HG03460 (cell line): ENCODE measurements around the gene PMM1.

Experiments
- ATAC-seq: cut with Tn5 transposase; IDR thresholded peaks from one replicate; pipeline ENCODE4 v1.9.1; 2021; ENCODE audit not compliant: unreplicated experiment

Gene PMM1

DNA sequence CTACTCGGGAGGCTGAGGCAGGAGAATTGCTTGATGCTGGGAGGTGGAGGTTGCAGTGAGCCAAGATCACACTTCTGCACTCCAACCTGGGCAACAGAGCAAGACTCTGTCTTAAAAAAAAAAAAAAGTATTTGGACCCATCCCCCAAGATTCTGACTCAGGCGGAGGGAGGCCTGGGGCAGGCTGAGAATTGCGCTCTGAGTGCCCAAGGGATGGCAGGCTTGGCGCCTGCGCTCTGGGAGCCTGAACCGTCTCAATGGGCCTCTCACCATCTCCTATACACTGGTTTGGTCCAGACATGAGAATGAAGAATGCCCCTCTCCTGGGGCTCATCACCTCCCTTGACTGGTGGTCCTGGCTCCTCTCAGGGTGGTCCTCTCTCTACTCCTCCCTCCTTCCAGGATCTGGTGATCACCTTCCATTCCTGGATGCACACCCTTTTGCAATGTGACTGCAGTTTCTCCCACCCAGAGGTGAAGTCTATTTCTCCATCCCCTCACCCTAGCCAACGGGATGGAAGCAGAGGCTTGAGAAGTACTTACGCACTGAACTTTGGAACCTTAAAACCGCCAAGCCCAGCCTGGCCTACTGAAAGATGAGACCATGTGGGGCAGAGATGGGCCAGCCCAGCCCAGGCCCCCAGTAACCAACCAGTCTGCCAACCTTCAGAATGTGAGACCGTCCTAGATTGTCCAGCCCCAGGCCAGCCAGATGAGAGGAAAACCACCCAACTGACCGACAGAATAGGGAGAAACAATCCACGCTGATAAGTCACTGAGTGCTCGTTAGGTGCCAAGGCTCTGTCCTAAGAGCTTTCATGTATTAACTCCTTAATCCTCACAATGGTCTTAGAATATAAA is 50.3 kb downstream of the PMM1 start:
- ATAC-seq, result no peak

DNA sequence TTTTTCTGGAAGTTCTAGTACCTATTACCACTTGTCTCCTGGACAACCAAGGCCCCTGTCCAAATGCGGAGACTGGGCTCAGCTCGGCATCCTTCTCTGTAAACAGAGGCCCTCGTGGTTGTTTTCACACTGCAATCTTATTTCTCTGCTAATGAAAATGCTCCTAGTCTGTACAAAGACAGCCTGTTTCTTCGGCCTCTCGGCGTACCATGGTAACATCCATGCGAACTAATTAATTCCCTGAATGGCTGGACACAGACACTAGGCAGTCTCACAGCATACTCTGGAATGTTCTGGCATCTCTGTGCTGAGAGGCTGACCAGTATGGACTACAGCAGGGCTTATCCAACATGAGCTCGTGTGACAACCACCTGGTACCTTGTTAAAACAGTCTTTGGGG is 51.1 kb downstream of the PMM1 start:
- no peak for ATAC-seq

DNA sequence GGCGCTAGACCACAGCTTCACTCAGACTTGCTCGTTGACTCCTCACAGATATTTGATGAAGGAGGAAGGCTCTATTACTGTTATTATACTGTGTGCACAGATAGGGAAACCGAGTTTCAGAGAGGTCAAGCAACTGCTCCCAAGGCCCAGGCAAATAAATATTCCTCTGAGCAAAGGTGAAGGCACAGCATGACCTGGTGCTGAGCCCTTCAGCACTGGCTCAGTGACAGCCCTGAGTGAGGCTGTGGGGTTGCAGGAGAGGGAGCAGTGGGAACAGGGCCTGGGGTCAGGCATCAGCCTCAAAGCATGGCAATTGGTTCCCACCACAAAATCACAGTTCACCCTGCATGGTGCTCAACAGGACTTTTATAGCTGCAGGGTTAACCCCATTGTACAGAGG is 52.4 kb downstream of the PMM1 start:
- no peak for ATAC-seq

DNA sequence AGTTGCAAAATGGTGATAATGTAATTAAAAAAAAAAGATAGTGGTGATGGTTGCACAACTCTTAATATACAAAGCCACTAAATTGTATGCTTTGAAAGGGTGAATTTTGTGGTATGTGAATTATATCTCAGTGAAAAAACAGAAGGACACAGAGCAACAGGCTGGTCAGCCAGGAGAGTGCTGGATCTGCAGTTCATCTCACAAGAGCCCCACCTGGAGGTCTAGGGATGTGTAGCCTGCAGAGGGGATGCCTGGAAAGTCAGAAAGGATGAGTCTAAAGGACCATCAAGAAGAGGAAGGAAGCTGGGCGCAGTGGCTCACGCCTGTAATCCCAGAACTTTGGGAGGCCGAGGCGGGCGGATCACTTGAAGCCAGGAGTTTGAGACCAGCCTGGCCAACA is 54.4 kb downstream of the PMM1 start:
- ATAC-seq, result no peak

DNA sequence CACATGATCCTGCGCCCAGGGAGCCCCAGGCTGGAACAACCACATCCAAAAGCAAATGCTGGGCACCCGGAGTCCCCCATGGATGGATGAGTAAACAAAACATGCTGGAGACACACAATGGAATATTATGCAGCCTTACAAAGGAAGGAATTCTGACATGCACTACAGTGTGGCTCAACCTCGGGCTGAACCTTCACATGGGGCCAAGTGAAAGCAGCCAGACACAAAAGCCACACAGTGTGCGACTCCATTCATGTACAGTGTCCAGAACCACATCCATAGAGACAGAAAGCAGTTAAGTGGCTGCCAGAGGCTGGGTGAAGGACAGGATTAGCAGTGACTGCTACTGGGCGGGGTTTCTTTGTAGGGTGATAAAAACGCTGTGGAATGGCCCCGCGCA is 55.4 kb downstream of the PMM1 start:
- no peak for ATAC-seq

DNA sequence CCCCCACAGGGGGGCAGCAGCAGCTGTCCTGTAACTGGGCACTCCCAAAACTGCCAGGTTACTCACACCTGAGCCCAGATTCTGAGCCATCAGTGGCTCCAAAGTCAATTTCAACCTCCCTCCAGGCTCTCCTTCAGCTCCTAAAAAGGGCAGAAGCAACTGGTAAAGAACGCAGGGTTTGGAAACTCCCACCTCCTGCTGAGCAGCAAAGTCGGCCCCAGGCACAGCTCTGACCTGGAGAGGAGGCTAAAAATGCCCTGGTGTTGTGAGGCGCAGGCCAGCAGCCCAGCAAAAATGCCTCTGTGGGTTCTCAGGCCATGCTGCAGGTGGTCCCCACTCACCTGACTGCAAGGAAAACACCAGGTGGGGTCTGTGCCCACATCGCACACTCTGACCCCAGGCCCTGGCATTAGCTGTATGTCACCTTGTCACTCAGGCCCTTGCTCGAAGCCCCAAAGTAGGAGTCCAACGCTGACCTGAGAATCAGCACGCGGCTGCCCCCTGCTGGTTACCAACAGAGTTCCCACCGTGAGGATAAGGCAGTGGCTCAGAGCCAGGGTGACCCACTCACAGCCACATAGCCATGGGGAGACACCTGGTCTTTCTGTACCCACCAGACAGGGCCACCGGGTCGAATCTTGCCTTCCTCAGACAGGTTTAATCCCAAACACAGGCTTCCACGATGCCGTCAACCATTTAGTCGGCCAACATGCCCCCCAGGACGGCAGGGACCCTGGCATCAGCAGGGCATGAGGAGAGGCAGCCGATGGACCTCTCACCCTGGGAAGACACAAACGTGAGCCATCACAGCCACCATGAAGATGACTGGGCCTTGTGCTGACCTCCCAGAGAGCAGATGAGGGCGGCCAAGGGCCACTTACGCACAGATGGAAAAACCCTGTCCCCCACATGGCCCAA is 56.5 kb downstream of the PMM1 start:
- ATAC-seq, result no peak

DNA sequence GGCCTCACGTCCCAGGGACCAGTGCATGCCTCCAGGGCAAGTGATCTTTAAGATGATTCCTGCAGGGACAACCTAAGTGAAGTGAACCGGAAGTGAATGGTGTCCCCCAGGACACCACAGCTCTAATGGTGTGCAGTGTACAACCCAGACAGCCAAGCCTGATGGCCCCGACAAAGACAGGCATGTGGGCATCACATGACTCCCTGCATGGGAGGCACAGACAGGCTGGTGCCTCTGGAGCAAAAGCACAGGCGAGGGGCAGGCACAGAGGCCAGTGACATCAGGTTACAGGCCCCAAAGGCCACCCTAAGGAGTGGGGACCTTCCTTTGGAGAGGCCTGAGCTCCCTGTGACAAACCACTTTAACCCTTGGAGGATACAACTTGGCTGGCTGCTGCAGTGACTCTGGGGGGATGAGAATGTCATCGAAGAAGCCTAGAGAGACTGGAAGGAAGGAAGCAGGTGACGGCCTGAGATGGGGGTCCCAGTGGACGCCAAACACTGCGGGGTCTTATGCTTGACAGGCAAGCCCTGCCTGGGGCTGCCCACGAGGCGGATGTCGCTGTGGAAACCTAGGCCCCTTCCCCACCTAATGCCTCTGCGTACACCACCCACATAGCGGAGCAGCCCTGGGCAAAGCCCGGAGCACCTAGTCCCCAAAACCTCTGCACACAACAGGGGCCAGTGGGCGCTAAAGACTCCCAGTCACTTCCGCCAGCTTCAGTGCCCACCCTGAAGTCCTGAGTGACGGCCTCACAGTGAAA is 57.7 kb downstream of the PMM1 start:
- no peak for ATAC-seq

DNA sequence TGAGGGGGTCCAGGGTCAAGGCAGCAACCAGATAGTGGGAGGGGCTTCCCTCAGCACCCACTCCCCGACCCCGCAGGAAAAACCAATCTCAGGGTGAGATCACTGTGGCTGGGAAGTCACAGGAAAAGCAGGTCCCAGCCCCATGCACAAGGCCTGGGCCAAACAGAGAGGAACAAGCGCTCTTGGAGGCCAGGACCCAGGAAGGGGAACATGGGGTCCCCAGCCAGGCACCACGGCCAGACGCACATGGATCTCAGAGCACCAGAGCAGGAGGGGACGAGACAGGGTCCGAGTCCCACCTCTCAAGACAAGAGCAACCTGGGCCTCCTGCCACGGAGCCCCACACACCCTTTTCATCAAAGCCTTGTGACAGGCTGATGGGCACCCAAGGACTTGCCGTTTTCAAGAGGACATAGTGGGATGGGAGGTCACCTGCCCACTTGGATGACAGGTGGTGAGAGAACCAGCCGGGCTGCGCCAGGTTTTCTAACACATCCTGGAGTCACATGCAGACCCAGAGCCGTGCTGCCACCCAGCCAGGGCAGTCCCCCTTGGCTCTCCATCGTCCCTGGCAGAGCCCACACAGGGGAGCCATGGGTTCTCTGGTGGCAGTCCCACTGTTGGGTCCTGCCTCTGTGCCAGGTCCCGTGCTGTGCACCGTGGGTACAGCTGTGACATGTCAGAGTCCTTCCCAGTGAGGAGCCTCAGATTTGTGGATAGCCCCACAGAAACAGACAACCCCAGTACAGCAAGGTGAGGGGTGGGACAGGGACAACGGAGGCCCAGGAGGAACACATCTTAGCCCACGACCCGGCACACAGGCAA is 58.5 kb downstream of the PMM1 start:
- no peak for ATAC-seq

DNA sequence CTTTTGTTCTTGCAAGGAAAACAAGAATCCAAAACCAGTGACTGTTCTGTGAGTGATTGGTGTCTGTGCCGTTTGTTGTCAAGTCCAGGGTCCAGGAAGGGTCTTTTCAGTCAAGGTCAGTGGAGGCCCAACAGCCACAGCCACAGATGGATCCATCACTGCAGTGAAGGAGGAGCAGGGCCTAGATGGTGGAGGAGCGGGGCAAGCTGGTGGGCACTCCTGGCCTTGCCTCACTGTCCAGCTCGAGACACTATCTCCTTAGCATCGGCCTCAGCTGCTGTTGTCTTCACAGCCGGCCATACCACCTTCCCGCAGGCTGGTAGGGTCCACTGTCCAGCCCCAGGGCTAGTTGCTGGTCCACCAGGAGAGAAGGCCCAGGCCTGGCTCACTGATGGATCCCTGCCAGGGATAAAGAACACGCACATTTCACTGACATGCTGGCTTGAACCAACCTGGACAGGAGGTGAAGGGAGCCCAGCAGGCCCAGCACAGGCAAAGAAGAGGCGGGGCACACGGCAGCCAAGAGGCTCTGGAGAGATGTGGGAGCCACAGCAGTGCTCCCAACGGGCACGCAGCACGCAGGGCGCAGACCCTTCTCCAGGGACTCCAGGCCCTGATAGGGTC is 60.6 kb downstream of the PMM1 start:
- ATAC-seq, result no peak

DNA sequence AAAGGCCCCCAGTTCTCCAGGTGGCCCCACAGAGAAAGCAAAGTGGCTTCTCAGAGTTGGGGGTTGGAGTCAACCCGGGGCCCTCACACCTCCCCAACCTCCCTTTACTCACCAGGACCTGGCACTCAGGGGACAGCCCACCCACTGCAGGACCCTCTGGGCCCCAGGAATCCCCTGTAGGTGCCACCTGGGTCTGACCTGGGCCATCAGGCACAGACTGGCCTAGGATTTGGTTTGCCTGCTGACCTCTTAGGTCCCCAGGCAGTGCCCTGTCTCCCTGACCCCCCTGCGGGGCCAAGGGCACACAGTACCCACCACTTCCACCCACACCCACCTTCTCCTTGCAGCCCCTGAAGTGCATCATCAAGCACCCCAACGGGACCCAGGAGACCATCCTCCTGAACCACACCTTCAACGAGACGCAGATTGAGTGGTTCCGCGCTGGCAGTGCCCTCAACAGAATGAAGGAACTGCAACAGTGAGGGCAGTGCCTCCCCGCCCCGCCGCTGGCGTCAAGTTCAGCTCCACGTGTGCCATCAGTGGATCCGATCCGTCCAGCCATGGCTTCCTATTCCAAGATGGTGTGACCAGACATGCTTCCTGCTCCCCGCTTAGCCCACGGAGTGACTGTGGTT is 61.4 kb downstream of the PMM1 start:
- ATAC-seq, result no peak
